HEK293T (cell line): ENCODE results near the gene KIF16B.
"Not testable (repeated sequence)": the region's sequence is repeated elsewhere in the genome, so short reads cannot be mapped to it uniquely, and the experiment has no call there.

Source experiments
- FOXA1 ChIP-seq: fragments of 450-650 bp; IDR thresholded peaks from 2 replicates; pipeline ENCODE4 v1.6.1; 2016; ENCODE audit warnings: mild to moderate bottlenecking
- FOXM1 ChIP-seq: fragments of 450-650 bp; IDR thresholded peaks from 2 replicates; pipeline ENCODE4 v1.6.1; 2017; ENCODE audit warnings: mild to moderate bottlenecking, borderline replicate concordance
- HDGF ChIP-seq: fragments of 450-650 bp; IDR thresholded peaks from 2 replicates; pipeline ENCODE4 v1.6.1; 2017; ENCODE audit warnings: antibody characterized with exemption, borderline replicate concordance
- L3MBTL2 ChIP-seq: fragments of 450-650 bp; conservative IDR thresholded peaks from 2 replicates; pipeline ENCODE4 v1.6.1; 2016; ENCODE audit warnings: mild to moderate bottlenecking
- SP1 ChIP-seq: fragments of 450-650 bp; IDR thresholded peaks from 2 replicates; pipeline ENCODE4 v1.6.1; 2017
- SUZ12 ChIP-seq: fragments of 450-650 bp; IDR thresholded peaks from 2 replicates; pipeline ENCODE4 v1.6.1; 2016; ENCODE audit warnings: mild to moderate bottlenecking

DNA sequence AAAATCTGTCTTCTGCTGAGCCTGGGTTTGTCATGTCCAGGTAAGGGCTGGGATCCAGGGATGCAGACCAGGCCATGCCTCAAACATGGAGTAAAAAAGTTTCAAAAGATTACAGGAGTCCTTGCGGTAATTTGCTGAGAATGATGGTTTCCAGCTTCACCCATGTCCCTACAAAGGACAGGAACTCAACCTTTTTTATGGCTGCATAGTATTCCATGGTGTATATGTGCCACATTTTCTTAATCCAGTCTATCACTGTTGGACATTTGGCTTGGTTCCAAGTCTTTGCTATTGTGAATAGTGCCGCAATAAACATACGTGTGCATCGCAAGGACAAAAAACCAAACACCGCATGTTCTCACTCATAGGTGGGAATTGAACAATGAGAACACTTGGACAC, 9.2 kb downstream of the KIF16B start:
- not testable (repeated sequence) for TF ChIP-seq SP1, HDGF, FOXM1, SUZ12, L3MBTL2, FOXA1
